Nucleus accumbens (tissue), 56 donors: ENCODE results near the gene PPP4R3A.
"Not testable (repeated sequence)": the region's sequence is repeated elsewhere in the genome, so short reads cannot be mapped to it uniquely, and the experiment has no call there.

Experiments used
- DNase-seq, 56 donors: peaks; one replicate each; lab custom pipeline; 2025; lab: John Stamatoyannopoulos, UW

PPP4R3A gene

DNA sequence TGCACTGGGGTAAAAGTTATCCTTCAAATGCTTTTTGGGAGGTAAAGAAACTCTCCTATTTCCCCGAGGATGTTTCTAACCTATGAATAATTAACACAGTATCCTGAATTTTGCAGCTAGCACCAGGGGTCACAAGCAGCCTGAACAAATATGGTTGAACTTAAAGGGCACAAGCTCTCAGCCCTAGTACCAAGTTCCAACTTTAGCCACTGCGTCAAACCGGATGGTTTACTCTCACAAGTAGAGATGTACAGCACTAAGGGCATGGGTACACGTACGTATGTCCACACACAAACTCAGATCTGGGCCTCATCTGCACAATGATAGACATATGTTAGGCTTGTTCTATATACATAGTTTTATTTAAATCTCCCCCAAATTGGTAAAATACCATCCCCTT is 97.2 kb downstream of the PPP4R3A start:
- DNase-seq = no peak

DNA sequence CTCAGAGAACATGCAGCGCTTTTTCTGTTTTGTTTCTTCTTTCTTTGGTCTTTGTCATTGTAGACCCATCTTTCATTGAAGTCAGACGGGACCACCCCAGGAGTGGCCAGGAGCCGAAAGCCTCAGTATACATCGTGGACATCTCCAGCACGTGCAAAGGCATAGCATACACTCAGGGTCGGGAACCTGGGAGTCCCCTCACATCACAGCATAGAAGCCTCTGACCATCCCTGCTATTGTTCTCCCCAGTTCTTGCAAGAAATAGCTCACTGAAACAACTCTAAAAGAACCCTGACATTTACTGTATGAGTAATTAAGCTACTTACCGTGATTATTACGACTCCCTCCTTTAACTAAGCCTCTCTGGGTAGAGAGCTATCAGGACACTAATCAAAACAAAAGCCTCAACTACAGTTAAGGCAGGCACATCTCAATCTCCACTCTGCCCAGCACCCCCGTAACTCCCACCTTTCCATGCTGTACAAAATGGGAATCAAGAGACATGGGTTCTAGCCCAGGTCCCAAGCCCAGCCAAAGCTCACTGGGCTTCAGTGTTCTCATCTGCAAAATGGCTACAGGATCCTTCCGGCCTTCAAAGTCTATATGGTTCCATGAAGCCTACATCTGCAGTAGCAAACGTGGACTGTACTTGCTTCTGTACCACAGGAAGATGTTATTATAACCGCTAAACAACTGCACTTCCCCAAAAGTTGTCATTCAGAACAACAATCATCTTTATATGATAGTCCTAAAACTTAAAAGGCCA is 99.2 kb downstream of the PPP4R3A start:
- no peak for DNase-seq

DNA sequence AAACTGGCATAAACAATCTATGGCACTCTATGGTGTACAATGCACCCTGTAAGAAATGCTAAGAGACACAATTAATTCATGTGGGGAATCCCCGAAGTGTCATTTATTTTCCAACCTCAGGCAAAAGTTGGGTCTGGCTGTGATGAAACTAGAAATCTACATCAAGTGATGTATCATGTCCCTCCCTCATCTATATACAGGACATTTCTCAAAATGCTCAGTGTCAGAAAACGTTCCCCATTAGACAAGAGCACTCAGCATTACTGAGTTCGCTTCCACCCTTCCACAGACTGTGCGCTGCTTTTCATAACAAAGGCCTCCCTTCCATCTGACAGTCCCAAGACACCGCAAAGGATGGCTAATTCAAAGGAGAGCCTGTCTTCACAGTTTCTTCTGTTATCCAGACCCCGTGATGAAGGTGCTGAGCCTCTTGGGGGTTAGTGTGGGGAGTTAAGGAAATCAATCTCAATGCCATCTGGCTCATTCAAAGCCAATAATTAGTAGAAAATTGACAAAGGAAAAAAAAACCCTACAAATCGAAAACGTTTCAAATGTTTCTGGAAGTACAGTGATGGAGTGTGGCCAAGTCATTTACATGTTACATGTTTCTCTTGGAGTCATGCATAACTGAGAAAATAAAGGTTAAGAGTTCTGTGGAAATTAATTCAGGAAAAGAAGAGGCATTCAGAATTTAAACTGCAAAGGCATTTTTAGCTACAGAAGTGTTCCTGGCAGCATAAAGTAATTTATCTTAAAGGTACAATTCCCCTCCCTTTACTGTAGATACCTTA is 100.0 kb downstream of the PPP4R3A start:
- DNase-seq = no peak

DNA sequence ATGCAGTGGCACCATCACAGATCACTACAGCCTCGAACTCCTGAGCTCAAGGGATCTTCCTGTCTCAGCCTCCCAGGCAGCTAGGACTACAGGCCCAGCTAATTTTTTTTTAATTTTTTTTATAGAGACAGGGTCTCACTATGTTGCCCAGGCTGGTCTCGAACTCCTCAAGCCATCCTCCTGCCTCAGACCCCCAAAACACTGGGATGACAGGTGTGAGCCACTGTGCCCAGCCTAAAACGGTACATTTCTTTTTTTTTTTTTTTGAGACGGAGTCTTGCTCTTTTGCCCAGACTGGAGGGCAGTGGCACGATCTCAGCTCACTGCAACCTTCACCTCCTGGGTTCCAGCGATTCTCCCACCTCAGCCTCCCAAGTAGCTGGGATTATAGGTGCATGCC is 100.9 kb downstream of the PPP4R3A start:
- not testable (repeated sequence) for DNase-seq
